Measurements from ENCODE around the gene NEK11.

- TF ChIP-seq CTCF (IDR thresholded peaks at IDR 0.05) (no peak), POLR2A (IDR thresholded peaks at IDR 0.05) (no peak)
These were observed 223.8 kb downstream of the NEK11 start for GRCh38 chr3:131250466-131250865.
